GM12878 (cell line): ENCODE measurements around the gene TP53INP2.

Experiments used
- CEBPB ChIP-seq, 2 experiments: fragments of 150-350 bp in 1 of 2; IDR thresholded peaks; 2 replicates each; pipeline ENCODE4 v1.6.1; 2012 to 2014; ENCODE audit warnings: low read depth in 2 of 2, low read length in 2 of 2, borderline replicate concordance in 1 of 2, inconsistent platforms in 1 of 2
- CHD2 ChIP-seq: IDR thresholded peaks from 2 replicates; pipeline ENCODE4 v1.6.1; 2011; ENCODE audit warnings: low read depth, low read length, improper control_type of control experiment, borderline replicate concordance
- CHD4 ChIP-seq: fragments of 200-600 bp; sonication (generic); IDR thresholded peaks from 2 replicates; pipeline ENCODE4 v1.6.1; 2016; ENCODE audit warnings: mild to moderate bottlenecking
- EP300 ChIP-seq, 2 experiments: fragments of 150-350 bp in 1 of 2; IDR thresholded peaks; 2 replicates each; pipeline ENCODE4 v1.6.1; 2011 to 2012; ENCODE audit warnings: low read depth in 2 of 2, low read length in 2 of 2, borderline replicate concordance in 1 of 2, improper control_type of control experiment in 1 of 2, inconsistent platforms in 1 of 2; ENCODE audit not compliant: control insufficient read depth in 1 of 2
- POLR2AphosphoS5 ChIP-seq: IDR thresholded peaks from 2 replicates; pipeline ENCODE4 v1.6.1; 2011; ENCODE audit warnings: mild to moderate bottlenecking, low read length, inconsistent platforms

- no peak for TF ChIP-seq CHD2
- no peak for TF ChIP-seq CEBPB (IDR thresholded peaks at IDR 0.05; ENCODE audit: borderline replicate concordance in 1 of 2, low read depth in 2 of 2, low read length in 2 of 2)
- no peak for TF ChIP-seq POLR2AphosphoS5
- TF ChIP-seq CHD4: no peak
- no peak for TF ChIP-seq EP300 (IDR thresholded peaks at IDR 0.05; ENCODE audit: borderline replicate concordance in 1 of 2, control insufficient read depth in 1 of 2, low read depth in 2 of 2, low read length in 2 of 2)
Measured at GRCh38 chr20:34744847-34745246, 40.7 kb downstream of the TP53INP2 start.
